Ramos (cell line): ENCODE data around the gene SLC6A2.
"Not testable (repeated sequence)": the region's sequence is repeated elsewhere in the genome, so short reads cannot be mapped to it uniquely, and the experiment has no call there.

ENCODE experiments used
- in situ Hi-C: fragments of 300-500 bp; cut with MboI; formaldehyde crosslinking; loops from one replicate; pipeline ENCODE4 v1.14.3; 2022; ENCODE audit warnings: low sequenced_read_pairs; ENCODE audit not compliant: unreplicated experiment

Gene SLC6A2

DNA sequence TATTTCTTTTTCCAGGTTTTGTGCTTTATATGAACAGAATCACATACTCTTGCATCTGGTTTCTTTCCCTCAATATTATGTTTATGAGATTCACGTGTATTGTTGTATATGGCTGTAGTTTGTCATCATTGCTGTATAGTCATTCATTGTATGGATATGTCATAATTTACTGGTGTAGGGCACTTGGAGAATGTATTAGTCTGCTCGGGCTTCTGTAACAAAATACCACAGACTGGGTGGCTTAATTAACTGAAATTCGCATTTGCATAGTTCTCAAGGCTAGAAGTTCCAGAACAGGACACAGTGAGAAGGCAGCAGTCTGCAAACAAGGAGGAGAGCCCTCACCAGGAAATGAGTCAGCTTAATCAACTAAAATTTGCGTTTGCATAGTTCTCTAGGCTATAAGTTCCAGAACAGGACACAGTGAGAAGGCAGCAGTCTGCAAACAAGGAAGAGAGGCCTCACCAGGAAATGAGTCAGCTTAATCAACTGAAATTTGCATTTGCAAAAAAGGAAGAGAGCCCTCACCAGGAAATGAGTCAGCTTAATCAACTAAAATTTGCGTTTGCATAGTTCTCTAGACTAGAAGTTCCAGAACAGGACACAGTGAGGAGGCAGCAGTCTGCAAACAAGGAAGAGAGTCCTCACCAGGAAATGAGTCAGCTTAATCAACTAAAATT lies 96.8 kb downstream of the SLC6A2 start:
- in situ Hi-C loops: not testable (repeated sequence)

DNA sequence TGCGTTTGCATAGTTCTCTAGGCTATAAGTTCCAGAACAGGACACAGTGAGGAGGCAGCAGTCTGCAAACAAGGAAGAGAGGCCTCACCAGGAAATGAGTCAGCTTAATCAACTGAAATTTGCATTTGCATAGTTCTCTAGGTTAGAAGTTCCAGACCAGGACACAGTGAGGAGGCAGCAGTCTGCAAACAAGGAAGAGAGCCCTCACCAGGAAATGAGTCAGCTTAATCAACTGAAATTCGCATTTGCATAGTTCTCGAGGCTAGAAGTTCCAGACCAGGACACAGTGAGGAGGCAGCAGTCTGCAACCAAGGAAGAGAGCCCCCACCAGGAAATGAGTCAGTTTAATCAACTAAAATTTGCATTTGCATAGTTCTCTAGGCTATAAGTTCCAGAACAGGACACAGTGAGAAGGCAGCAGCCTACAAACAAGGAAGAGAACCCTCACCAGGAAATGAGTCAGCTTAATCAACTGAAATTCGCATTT lies 97.4 kb downstream of the SLC6A2 start:
- in situ Hi-C loops: not testable (repeated sequence)
